SK-N-SH (cell line): Measurements from ENCODE around the gene GPR171.

ENCODE experiments used
- EP300 ChIP-seq, 2 experiments: IDR thresholded peaks; 2 replicates each; pipeline versions ENCODE4 v1.4.0 to v1.6.1; 2012; ENCODE audit warnings: borderline replicate concordance in 1 of 2, low read depth in 1 of 2, low read length in 1 of 2
- FOXM1 ChIP-seq: IDR thresholded peaks from 2 replicates; pipeline ENCODE4 v1.4.0; 2012; ENCODE audit warnings: low read depth, mild to moderate bottlenecking
- GABPA ChIP-seq: IDR thresholded peaks from 2 replicates; pipeline ENCODE4 v1.4.0; 2012; ENCODE audit warnings: low read depth, mild to moderate bottlenecking
- POLR2AphosphoS5 ChIP-seq: IDR thresholded peaks from 2 replicates; pipeline ENCODE4 v1.6.1; 2012; ENCODE audit warnings: low read depth, low read length
- RAD21 ChIP-seq: IDR thresholded peaks from 2 replicates; pipeline ENCODE4 v1.6.1; 2012; ENCODE audit warnings: mild to moderate bottlenecking, low read length
- RFX5 ChIP-seq: IDR thresholded peaks from 2 replicates; pipeline ENCODE4 v1.6.1; 2012; ENCODE audit warnings: mild to moderate bottlenecking, improper control_type of control experiment, low read length
- RXRA ChIP-seq: IDR thresholded peaks from 2 replicates; pipeline ENCODE4 v1.4.0; 2012; ENCODE audit warnings: low read depth, mild to moderate bottlenecking, borderline replicate concordance
- SIN3A ChIP-seq: IDR thresholded peaks from 2 replicates; pipeline ENCODE4 v1.6.1; 2012; ENCODE audit warnings: low read depth, mild to moderate bottlenecking, low read length, moderate library complexity, borderline replicate concordance
- TAF1 ChIP-seq: IDR thresholded peaks from 2 replicates; pipeline ENCODE4 v1.6.1; 2012; ENCODE audit warnings: low read depth, mild to moderate bottlenecking, low read length, moderate library complexity, borderline replicate concordance
- TCF12 ChIP-seq: IDR thresholded peaks from 2 replicates; pipeline ENCODE4 v1.4.0; 2012
- TF ChIP-seq, protein P1 (sequence below): fragments of 150-350 bp; IDR thresholded peaks from 2 replicates; pipeline ENCODE4 v1.6.1; 2017; ENCODE audit warnings: antibody characterized with exemption, low read length, low read depth, borderline replicate concordance
- TF ChIP-seq, protein P2 (sequence below): fragments of 200-600 bp; sonication (generic); IDR thresholded peaks from 2 replicates; pipeline ENCODE4 v1.6.1; 2017; ENCODE audit warnings: antibody characterized with exemption, mild to moderate bottlenecking, moderate library complexity
- TF ChIP-seq, protein P3 (sequence below): IDR thresholded peaks from 2 replicates; pipeline ENCODE4 v1.6.1; 2012; ENCODE audit warnings: mild to moderate bottlenecking, low read depth, low read length, moderate library complexity

DNA sequence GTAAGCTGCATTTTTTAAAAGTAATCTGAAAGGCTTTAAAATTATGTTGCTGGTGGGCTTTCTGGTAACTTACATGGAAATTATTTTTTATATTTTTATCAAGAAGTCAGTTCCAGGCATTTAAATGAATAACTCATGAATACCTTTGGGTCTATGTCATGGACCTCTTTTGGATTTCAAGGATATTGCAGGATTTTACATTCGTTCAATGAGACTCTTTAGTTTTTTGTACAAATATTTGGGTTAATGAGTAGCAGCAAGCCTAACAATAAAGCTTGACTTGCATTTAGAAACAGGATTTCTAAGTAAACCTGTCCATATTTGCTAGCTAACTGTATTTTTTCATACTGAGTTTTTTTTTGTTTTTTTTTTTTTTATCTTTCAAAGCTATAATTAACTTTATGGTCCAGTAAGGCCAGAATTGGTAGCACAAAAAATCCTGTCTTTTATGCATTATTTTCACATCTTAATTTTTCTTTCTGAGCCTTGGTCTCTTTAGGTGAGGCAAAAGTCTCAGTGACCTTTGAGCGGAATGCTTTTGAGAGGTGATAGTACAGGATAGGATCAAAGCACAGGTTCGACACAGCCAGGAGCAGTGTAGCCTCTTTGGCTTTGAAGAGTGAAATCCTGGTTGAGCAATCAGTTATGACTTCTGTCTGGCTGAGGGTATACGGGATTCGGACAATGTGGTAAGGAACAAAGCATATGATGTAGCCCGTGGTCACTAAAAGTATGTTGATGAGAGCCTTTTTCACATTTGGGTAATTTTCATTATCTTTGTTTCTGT, 4.8 kb downstream of the GPR171 start:
- TF ChIP-seq TAF1 (no peak), SIN3A (no peak), GABPA (no peak), RXRA (no peak), TCF12 (no peak), POLR2AphosphoS5 (no peak), FOXM1 (no peak), RFX5 (no peak), RAD21 (no peak), EP300 (IDR thresholded peaks at IDR 0.05; ENCODE audit: borderline replicate concordance in 1 of 2, low read depth in 1 of 2, low read length in 1 of 2) (no peak)
- TF ChIP-seq, protein P1, sequence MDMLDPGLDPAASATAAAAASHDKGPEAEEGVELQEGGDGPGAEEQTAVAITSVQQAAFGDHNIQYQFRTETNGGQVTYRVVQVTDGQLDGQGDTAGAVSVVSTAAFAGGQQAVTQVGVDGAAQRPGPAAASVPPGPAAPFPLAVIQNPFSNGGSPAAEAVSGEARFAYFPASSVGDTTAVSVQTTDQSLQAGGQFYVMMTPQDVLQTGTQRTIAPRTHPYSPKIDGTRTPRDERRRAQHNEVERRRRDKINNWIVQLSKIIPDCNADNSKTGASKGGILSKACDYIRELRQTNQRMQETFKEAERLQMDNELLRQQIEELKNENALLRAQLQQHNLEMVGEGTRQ, result no peak
- TF ChIP-seq, protein P2, sequence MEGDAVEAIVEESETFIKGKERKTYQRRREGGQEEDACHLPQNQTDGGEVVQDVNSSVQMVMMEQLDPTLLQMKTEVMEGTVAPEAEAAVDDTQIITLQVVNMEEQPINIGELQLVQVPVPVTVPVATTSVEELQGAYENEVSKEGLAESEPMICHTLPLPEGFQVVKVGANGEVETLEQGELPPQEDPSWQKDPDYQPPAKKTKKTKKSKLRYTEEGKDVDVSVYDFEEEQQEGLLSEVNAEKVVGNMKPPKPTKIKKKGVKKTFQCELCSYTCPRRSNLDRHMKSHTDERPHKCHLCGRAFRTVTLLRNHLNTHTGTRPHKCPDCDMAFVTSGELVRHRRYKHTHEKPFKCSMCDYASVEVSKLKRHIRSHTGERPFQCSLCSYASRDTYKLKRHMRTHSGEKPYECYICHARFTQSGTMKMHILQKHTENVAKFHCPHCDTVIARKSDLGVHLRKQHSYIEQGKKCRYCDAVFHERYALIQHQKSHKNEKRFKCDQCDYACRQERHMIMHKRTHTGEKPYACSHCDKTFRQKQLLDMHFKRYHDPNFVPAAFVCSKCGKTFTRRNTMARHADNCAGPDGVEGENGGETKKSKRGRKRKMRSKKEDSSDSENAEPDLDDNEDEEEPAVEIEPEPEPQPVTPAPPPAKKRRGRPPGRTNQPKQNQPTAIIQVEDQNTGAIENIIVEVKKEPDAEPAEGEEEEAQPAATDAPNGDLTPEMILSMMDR, result no peak
- TF ChIP-seq, protein P3, sequence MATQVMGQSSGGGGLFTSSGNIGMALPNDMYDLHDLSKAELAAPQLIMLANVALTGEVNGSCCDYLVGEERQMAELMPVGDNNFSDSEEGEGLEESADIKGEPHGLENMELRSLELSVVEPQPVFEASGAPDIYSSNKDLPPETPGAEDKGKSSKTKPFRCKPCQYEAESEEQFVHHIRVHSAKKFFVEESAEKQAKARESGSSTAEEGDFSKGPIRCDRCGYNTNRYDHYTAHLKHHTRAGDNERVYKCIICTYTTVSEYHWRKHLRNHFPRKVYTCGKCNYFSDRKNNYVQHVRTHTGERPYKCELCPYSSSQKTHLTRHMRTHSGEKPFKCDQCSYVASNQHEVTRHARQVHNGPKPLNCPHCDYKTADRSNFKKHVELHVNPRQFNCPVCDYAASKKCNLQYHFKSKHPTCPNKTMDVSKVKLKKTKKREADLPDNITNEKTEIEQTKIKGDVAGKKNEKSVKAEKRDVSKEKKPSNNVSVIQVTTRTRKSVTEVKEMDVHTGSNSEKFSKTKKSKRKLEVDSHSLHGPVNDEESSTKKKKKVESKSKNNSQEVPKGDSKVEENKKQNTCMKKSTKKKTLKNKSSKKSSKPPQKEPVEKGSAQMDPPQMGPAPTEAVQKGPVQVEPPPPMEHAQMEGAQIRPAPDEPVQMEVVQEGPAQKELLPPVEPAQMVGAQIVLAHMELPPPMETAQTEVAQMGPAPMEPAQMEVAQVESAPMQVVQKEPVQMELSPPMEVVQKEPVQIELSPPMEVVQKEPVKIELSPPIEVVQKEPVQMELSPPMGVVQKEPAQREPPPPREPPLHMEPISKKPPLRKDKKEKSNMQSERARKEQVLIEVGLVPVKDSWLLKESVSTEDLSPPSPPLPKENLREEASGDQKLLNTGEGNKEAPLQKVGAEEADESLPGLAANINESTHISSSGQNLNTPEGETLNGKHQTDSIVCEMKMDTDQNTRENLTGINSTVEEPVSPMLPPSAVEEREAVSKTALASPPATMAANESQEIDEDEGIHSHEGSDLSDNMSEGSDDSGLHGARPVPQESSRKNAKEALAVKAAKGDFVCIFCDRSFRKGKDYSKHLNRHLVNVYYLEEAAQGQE, result no peak
